Fibroblast of the aortic adventitia (primary cell): ENCODE measurements around the gene RYK. TPM values are rescaled to one million over a fixed set of nuclear protein-coding genes. Genes with fewer than 3 reads are reported as not detected.

Source experiments
- DNase-seq: peaks from one replicate; pipeline ENCODE4 v3.0.0-alpha.2; 2010; ENCODE audit warnings: low read depth
- H3K4me3 ChIP-seq: 2 replicates; pipeline ENCODE4 v1.5.1; 2011; ENCODE audit warnings: low read depth, mild to moderate bottlenecking, control low read depth, low read length, moderate library complexity
- CTCF ChIP-seq: IDR thresholded peaks from 2 replicates; pipeline ENCODE4 v1.5.1; 2011; ENCODE audit warnings: mild to moderate bottlenecking, low read length, control low read depth, inconsistent platforms; ENCODE audit not compliant: insufficient read depth
- total RNA-seq: library from RNA; depleted of rRNA; stranded (reverse); fragments of >200 nt; gene quantifications from 2 replicates; pipeline ENCODE4 v1.2.3, GENCODE V29; 2012; ENCODE audit warnings: low replicate concordance

RYK gene
- total RNA-seq, 1 donor = 87.2 TPM

- DNase-seq = no peak
- no peak for TF ChIP-seq CTCF
- H3K4me3 ChIP-seq = no peak overlapping the region
Measured at GRCh38 chr3:134155446-134155845, 95.2 kb downstream of the RYK start.

GRCh38 chr3:134153761-134154160 is 96.9 kb downstream of the RYK start:
- no peak overlapping the region for H3K4me3 ChIP-seq
- no peak for DNase-seq
- no peak for TF ChIP-seq CTCF

- no peak for DNase-seq
- no peak overlapping the region for H3K4me3 ChIP-seq
- no peak for TF ChIP-seq CTCF
Measured at GRCh38 chr3:134150476-134150875, 100.2 kb downstream of the RYK start.

- TF ChIP-seq CTCF = no peak
- H3K4me3 ChIP-seq = no peak overlapping the region
- DNase-seq = peak; percentile 12
Measured at GRCh38 chr3:134149286-134149685, 101.4 kb downstream of the RYK start.

- H3K4me3 ChIP-seq = no peak overlapping the region
- no peak for TF ChIP-seq CTCF
- DNase-seq = peak; percentile 8
Measured at GRCh38 chr3:134148534-134148933, 102.1 kb downstream of the RYK start.

- no peak overlapping the region for H3K4me3 ChIP-seq
- no peak for DNase-seq
- no peak for TF ChIP-seq CTCF
Measured at GRCh38 chr3:134147411-134147810, 103.2 kb downstream of the RYK start.

- no peak for DNase-seq
- no peak for TF ChIP-seq CTCF
- no peak overlapping the region for H3K4me3 ChIP-seq
Measured at GRCh38 chr3:134146666-134147065, 104.0 kb downstream of the RYK start.
